GM23338 (cell line): Measurements from ENCODE around the gene IL16. TPM values are rescaled to one million over a fixed set of nuclear protein-coding genes. Genes with fewer than 3 reads are reported as not detected.

ENCODE experiments used
- ATAC-seq: fragments of 200-7000 bp; cut with Tn5 transposase; 3 replicates; pipeline ENCODE4 v1.9.1; 2020
- DNase-seq: peaks from one replicate; pipeline ENCODE4 v3.0.0-alpha.2; 2015; ENCODE audit warnings: low spot score
- H2AFZ ChIP-seq: fragments of 200-600 bp; sonication (generic); 2 replicates; pipeline ENCODE4 v1.8.0; 2016; ENCODE audit warnings: antibody characterized with exemption, mild to moderate bottlenecking, moderate library complexity
- H3F3A ChIP-seq: fragments of 200-600 bp; sonication (generic); replicated peaks from 2 replicates; pipeline ENCODE4 v1.8.0; 2017; ENCODE audit warnings: antibody characterized with exemption, mixed run types, low read depth
- H3K27ac ChIP-seq: fragments of 200-600 bp; sonication (generic); 2 replicates; pipeline ENCODE4 v1.6.1; 2016; ENCODE audit warnings: low read depth
- H3K27me3 ChIP-seq: fragments of 200-600 bp; sonication (generic); 2 replicates; pipeline ENCODE4 v1.8.0; 2016; ENCODE audit warnings: mild to moderate bottlenecking, mixed run types, moderate library complexity; ENCODE audit not compliant: insufficient read depth
- H3K36me3 ChIP-seq: fragments of 200-600 bp; sonication (generic); 2 replicates; pipeline ENCODE4 v1.8.0; 2016; ENCODE audit warnings: mild to moderate bottlenecking; ENCODE audit not compliant: insufficient read depth
- H3K4me1 ChIP-seq: fragments of 200-600 bp; sonication (generic); 2 replicates; pipeline ENCODE4 v1.8.0; 2016; ENCODE audit warnings: mild to moderate bottlenecking, moderate library complexity; ENCODE audit not compliant: insufficient read depth
- H3K4me2 ChIP-seq: fragments of 200-600 bp; sonication (generic); 2 replicates; pipeline ENCODE4 v1.7.1; 2017; ENCODE audit warnings: mixed run types
- H3K4me3 ChIP-seq: fragments of 200-600 bp; sonication (generic); 2 replicates; pipeline ENCODE4 v1.6.1; 2016; ENCODE audit warnings: mixed run types
- H3K79me2 ChIP-seq: fragments of 200-600 bp; sonication (generic); replicated peaks from 2 replicates; pipeline ENCODE4 v1.8.0; 2017; ENCODE audit warnings: mild to moderate bottlenecking; ENCODE audit not compliant: insufficient read depth
- H3K9me2 ChIP-seq: fragments of 200-600 bp; sonication (generic); 2 replicates; pipeline ENCODE4 v1.8.0; 2017; ENCODE audit not compliant: insufficient read depth
- H4K20me1 ChIP-seq: fragments of 200-600 bp; sonication (generic); replicated peaks from 2 replicates; pipeline ENCODE4 v1.8.0; 2017; ENCODE audit warnings: mild to moderate bottlenecking; ENCODE audit not compliant: insufficient read depth
- H3K27ac Mint-ChIP-seq: 2 replicates; pipeline ENCODE4 v1.8.0; 2020; ENCODE audit warnings: inconsistent platforms, mild to moderate bottlenecking, moderate library complexity, mixed read lengths
- H3K27me3 Mint-ChIP-seq: 3 replicates; pipeline ENCODE4 v1.8.0; 2022; ENCODE audit warnings: low read depth, mild to moderate bottlenecking, moderate library complexity, mixed read lengths, inconsistent platforms; ENCODE audit not compliant: insufficient read depth, poor library complexity
- H3K36me3 Mint-ChIP-seq: 3 replicates; pipeline ENCODE4 v1.8.0; 2021; ENCODE audit warnings: low read depth, mild to moderate bottlenecking, inconsistent platforms, moderate library complexity, mixed read lengths
- H3K4me1 Mint-ChIP-seq: 3 replicates; pipeline ENCODE4 v1.8.0; 2020; ENCODE audit warnings: mild to moderate bottlenecking, inconsistent platforms, mixed read lengths
- H3K4me3 Mint-ChIP-seq: 3 replicates; pipeline ENCODE4 v1.8.0; 2021; ENCODE audit warnings: moderate library complexity, mild to moderate bottlenecking, inconsistent platforms, mixed read lengths
- H3K9me3 Mint-ChIP-seq: 3 replicates; pipeline ENCODE4 v1.8.0; 2020; ENCODE audit warnings: moderate library complexity, mild to moderate bottlenecking, inconsistent platforms, mixed read lengths
- CREB1 ChIP-seq: fragments of 250-450 bp; sonication (Bioruptor Pico); IDR thresholded peaks from 2 replicates; pipeline ENCODE4 v1.5.0; 2020; ENCODE audit warnings: low read depth, mild to moderate bottlenecking, moderate library complexity
- ETS1 ChIP-seq: IDR thresholded peaks from 2 replicates; pipeline ENCODE4 v1.6.1; 2016; ENCODE audit warnings: antibody characterized with exemption
- NANOG ChIP-seq: IDR thresholded peaks from 2 replicates; pipeline ENCODE4 v1.6.1; 2016; ENCODE audit warnings: antibody characterized with exemption, borderline replicate concordance
- POLR2AphosphoS5 ChIP-seq: IDR thresholded peaks from 2 replicates; pipeline ENCODE4 v1.6.1; 2016; ENCODE audit warnings: antibody characterized with exemption, low read depth
- ZNF331 ChIP-seq: fragments of 250-450 bp; sonication (Bioruptor Pico); IDR thresholded peaks from 2 replicates; pipeline ENCODE4 v1.5.0; 2020; ENCODE audit warnings: low read depth, mild to moderate bottlenecking, moderate library complexity
- ZNF462 ChIP-seq: fragments of 250-450 bp; sonication (Bioruptor Pico); IDR thresholded peaks from 2 replicates; pipeline ENCODE4 v1.5.0; 2020; ENCODE audit warnings: mild to moderate bottlenecking, moderate library complexity
- polyA plus RNA-seq: library from polyadenylated mRNA; unstranded; fragments of >200 nt; fragmentation: Nextera tagmentation; extraction: Ambion mirVana; gene quantifications from 2 replicates; pipeline ENCODE4 v1.2.1, GENCODE V29; 2016
- total RNA-seq: library from RNA; depleted of rRNA; stranded (reverse); fragments of >200 nt; shearing (Covaris generic); gene quantifications from 2 replicates; pipeline ENCODE4 v1.2.3, GENCODE V29; 2014

IL16 gene
- total and polyA plus RNA-seq, 2 experiments from 2014 or later, result 0.29 TPM; not detected in 1

- TF ChIP-seq ZNF462, result no peak
- no peak for TF ChIP-seq POLR2AphosphoS5
- no peak for TF ChIP-seq CREB1 (CRISPR knock-in tag)
These were observed 126.1 kb downstream of the IL16 start (continued) for GRCh38 chr15:81322676-81323253.

- Histone ChIP-seq H3K27ac (no peak overlapping the region), H3K9me2 (no peaks in the 10 kb centered on the region), H3K4me2 (peak overlapping the region; percentile 88), H3K4me3 (peak overlapping the region; percentile 88), H3K27me3 (no peaks in the 10 kb centered on the region), H3K4me1 (no peaks in the 10 kb centered on the region), H3K79me2 (no peaks in the 10 kb centered on the region), H3K36me3 (no peaks in the 10 kb centered on the region), H3F3A (no peaks in the 10 kb centered on the region), H4K20me1 (no peaks in the 10 kb centered on the region), H2AFZ (peak overlapping the region; percentile 96)
- ATAC-seq, result no peak
- DNase-seq, result no peak
- no peaks in the 10 kb centered on the region; the same call in 2 of the 3 replicates for H3K9me3 Mint-ChIP-seq
- peaks cover 7% of the 10 kb centered on the region for H3K27me3 Mint-ChIP-seq
- peaks cover 2% of the 10 kb centered on the region; the same call in 2 of the 3 replicates for H3K36me3 Mint-ChIP-seq
- no peak overlapping the region for H3K27ac Mint-ChIP-seq
- no peak for TF ChIP-seq ZNF331 (CRISPR knock-in tag)
- TF ChIP-seq CREB1 (CRISPR knock-in tag), result no peak
- no peak for TF ChIP-seq ZNF462
- TF ChIP-seq NANOG, result no peak
- TF ChIP-seq ETS1, result no peak
- H3K4me1 Mint-ChIP-seq, result peaks cover 10% of the 10 kb centered on the region; the same call in 1 of the 3 replicates
- peak overlapping the region; percentile 99 for H3K4me3 Mint-ChIP-seq
These were observed 126.9 kb downstream of the IL16 start for GRCh38 chr15:81323559-81323943.
